Measurements from ENCODE around the gene SLC22A23. TPM values are rescaled to one million over a fixed set of nuclear protein-coding genes. Genes with fewer than 3 reads are reported as not detected.

The SLC22A23 gene
- total and polyA plus RNA-seq, 2 experiments from 2014 or later = 6.1 to 38.3 TPM

- TF ChIP-seq ZNF462 (CRISPR knock-in tag; IDR thresholded peaks at IDR 0.05) = no peak
- TF ChIP-seq EZH2phosphoT487 (IDR thresholded peaks at IDR 0.05; ENCODE audit: unreplicated experiment) = no peak
Measured at GRCh38 chr6:3455147-3455568, 1.7 kb downstream of the SLC22A23 start (continued).

GRCh38 chr6:3454273-3455010, 2.4 kb downstream of the SLC22A23 start:
- H3K27me3 ChIP-seq (ENCODE audit: insufficient read depth) = peaks cover 25% of the 10 kb centered on the region
- H3K27ac ChIP-seq (ENCODE audit: low read depth) = no peak overlapping the region
- no peak overlapping the region for H2AFZ ChIP-seq
- 0 out of 2 replicates have a peak, but pooled peaks cover 5% of the 10 kb centered on the region for H3K36me3 ChIP-seq (ENCODE audit: insufficient read depth)
- H3K4me1 Mint-ChIP-seq = peaks cover 31% of the 10 kb centered on the region
- no peak overlapping the region for H3K4me3 Mint-ChIP-seq
- peaks cover 48% of the 10 kb centered on the region for H3K4me1 ChIP-seq (ENCODE audit: insufficient read depth)
- peaks cover 25% of the 10 kb centered on the region for H3K36me3 Mint-ChIP-seq (ENCODE audit: low read depth)
- peaks cover 67% of the 10 kb centered on the region for H3K79me2 ChIP-seq (replicated peaks; ENCODE audit: insufficient read depth)
- H3K9me2 ChIP-seq (ENCODE audit: insufficient read depth) = no peaks in the 10 kb centered on the region
- no peak overlapping the region for H3K27ac Mint-ChIP-seq
- peaks cover 5% of the 10 kb centered on the region for H3K27me3 Mint-ChIP-seq (ENCODE audit: insufficient read depth, low read depth, poor library complexity)
- H3K4me2 ChIP-seq = peak overlapping the region; percentile 94
- TF ChIP-seq CTCF (conservative IDR thresholded peaks at IDR 0.05; ENCODE audit: low read depth in 2 of 2) (no peak), STAT1 (IDR thresholded peaks at IDR 0.05; ENCODE audit: unreplicated experiment) (no peak), ZNF331 (CRISPR knock-in tag; IDR thresholded peaks at IDR 0.05; ENCODE audit: low read depth) (no peak)
- no peaks in the 10 kb centered on the region for H3F3A ChIP-seq (replicated peaks; ENCODE audit: low read depth)
- ATAC-seq (no peak), DNase-seq (ENCODE audit: low spot score) (no peak)
- H4K20me1 ChIP-seq (replicated peaks; ENCODE audit: insufficient read depth) = peaks cover 24% of the 10 kb centered on the region
- no peaks in the 10 kb centered on the region for H3K9me3 Mint-ChIP-seq
- peak overlapping the region; percentile 84 for H3K4me3 ChIP-seq
